ENCODE measurements around the gene ANAPC1.
"Not testable (repeated sequence)": the region's sequence is repeated elsewhere in the genome, so short reads cannot be mapped to it uniquely, and the experiment has no call there.

The ANAPC1 gene

DNA sequence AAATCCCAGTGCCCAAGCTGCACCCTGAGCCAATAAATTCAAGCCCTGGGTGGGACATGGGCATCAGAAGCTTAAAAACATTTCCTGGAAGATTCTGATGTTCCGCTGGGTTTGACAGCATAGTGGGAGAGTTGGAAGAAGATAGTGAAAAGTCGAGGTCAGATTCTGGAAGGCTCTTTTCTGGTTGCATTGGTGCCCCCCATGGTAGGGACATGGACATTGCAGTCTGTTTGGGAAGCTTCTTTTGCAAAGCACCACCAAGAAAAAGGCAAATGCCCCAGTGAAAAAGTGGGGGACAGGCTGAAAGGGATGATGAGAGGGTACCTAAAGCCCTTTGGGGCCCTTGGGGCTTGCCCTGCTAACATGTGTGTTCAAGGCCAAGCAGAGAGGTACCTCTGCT lies 35.4 kb upstream of the ANAPC1 start:
- Histone ChIP-seq H3K9me3 (ENCODE audit: control insufficient read depth in 1 of 2, low read length in 2 of 2) (no peaks in the 10 kb centered on the region), H3K27me3 (ENCODE audit: control insufficient read depth in 1 of 2, insufficient read depth in 2 of 2, low read length in 2 of 2) (no peaks in the 10 kb centered on the region), H3K36me3 (ENCODE audit: control insufficient read depth in 1 of 2, insufficient read depth in 2 of 2, low read length in 2 of 2) (no peaks in the 10 kb centered on the region), H3K4me3 (ENCODE audit: low read depth in 1 of 2, low read length in 2 of 2) (no peak overlapping the region), H3K27ac (ENCODE audit: low read depth, low read length) (no peak overlapping the region), H3K4me1 (ENCODE audit: control insufficient read depth in 1 of 2, insufficient read depth in 2 of 2, low read length in 2 of 2) (peaks cover 24% of the 10 kb centered on the region in 2 donors), H3K9ac (ENCODE audit: low read depth in 1 of 2, low read length in 2 of 2) (no peak overlapping the region)

DNA sequence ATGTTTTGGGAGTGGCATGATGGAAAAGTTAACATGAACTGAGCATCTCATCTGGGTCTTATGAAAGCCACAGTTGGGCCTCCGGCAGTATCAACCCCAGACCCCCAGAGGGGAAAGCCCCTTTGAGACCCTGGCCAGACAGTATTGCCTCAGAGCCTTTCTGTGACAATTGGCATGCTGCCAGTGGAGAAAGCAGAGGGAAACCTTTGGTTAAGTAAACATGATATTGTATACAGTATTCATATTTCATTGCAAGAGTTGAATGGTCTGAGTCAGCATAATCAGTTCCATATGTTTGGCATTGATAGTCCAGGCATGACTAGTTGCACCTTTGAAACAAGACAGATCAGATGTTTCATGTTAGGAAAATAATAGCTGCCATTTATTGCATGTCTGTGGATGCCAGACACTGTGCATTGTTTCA lies 34.4 kb upstream of the ANAPC1 start:
- Histone ChIP-seq H3K9me3 (ENCODE audit: control insufficient read depth in 1 of 2, low read length in 2 of 2) (no peaks in the 10 kb centered on the region), H3K4me1 (ENCODE audit: control insufficient read depth in 1 of 2, insufficient read depth in 2 of 2, low read length in 2 of 2) (peaks cover 22 to 24% of the 10 kb centered on the region in 2 donors), H3K27ac (ENCODE audit: low read depth, low read length) (no peak overlapping the region), H3K36me3 (ENCODE audit: control insufficient read depth in 1 of 2, insufficient read depth in 2 of 2, low read length in 2 of 2) (no peaks in the 10 kb centered on the region), H3K9ac (ENCODE audit: low read depth in 1 of 2, low read length in 2 of 2) (no peak overlapping the region), H3K27me3 (ENCODE audit: control insufficient read depth in 1 of 2, insufficient read depth in 2 of 2, low read length in 2 of 2) (no peaks in the 10 kb centered on the region), H3K4me3 (ENCODE audit: low read depth in 1 of 2, low read length in 2 of 2) (no peak overlapping the region)

DNA sequence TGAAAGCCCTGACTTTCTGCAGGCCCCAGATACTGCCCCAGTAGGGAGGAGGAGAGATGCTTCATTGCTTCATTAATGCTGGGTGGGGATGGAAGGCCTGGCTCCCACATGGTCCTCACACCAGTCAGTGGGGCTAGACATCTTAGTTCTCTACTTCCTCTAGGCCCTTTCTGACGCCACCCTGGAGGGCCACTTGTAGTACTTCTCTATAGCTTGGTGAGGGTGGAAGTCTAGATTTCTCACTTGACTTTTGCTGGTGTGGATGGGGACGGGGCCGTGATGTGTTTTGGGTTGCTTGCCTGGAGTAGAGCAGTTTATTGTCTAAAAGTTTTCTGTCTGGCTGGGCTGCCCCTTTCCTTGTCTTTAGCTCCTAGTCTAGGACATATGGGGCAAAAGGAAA lies 33.1 kb upstream of the ANAPC1 start:
- H3K27ac ChIP-seq (ENCODE audit: low read depth, low read length): no peak overlapping the region
- H3K4me1 ChIP-seq (ENCODE audit: control insufficient read depth in 1 of 2, insufficient read depth in 2 of 2, low read length in 2 of 2): peaks cover 21 to 24% of the 10 kb centered on the region in 2 donors
- H3K27me3 ChIP-seq (ENCODE audit: control insufficient read depth in 1 of 2, insufficient read depth in 2 of 2, low read length in 2 of 2): no peaks in the 10 kb centered on the region
- H3K9me3 ChIP-seq (ENCODE audit: control insufficient read depth in 1 of 2, low read length in 2 of 2): no peaks in the 10 kb centered on the region
- no peak overlapping the region for H3K4me3 ChIP-seq (ENCODE audit: low read depth in 1 of 2, low read length in 2 of 2)
- no peaks in the 10 kb centered on the region for H3K36me3 ChIP-seq (ENCODE audit: control insufficient read depth in 1 of 2, insufficient read depth in 2 of 2, low read length in 2 of 2)
- no peak overlapping the region for H3K9ac ChIP-seq (ENCODE audit: low read depth in 1 of 2, low read length in 2 of 2)

DNA sequence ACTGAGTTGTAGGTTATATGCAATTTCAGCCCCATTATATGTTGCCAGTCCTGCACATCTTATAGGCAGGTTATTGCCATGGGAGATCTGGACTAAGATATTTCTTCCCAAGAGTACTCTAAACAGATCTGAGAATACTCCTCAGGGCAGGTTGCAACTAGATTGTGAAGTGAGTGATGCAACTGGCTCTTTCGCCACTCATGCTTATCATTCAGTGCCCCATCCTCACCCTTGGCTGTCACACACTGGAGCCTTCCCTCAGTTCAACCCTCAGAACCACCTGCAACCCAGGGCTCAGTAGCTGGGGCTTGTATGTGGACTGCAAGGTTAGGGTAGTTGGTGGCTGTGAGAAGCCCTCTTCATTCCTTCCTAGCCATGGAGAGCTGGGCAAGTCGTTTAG lies 28.6 kb upstream of the ANAPC1 start:
- H3K4me1 ChIP-seq (ENCODE audit: control insufficient read depth in 1 of 2, insufficient read depth in 2 of 2, low read length in 2 of 2): peaks cover 5 to 12% of the 10 kb centered on the region in 2 donors

DNA sequence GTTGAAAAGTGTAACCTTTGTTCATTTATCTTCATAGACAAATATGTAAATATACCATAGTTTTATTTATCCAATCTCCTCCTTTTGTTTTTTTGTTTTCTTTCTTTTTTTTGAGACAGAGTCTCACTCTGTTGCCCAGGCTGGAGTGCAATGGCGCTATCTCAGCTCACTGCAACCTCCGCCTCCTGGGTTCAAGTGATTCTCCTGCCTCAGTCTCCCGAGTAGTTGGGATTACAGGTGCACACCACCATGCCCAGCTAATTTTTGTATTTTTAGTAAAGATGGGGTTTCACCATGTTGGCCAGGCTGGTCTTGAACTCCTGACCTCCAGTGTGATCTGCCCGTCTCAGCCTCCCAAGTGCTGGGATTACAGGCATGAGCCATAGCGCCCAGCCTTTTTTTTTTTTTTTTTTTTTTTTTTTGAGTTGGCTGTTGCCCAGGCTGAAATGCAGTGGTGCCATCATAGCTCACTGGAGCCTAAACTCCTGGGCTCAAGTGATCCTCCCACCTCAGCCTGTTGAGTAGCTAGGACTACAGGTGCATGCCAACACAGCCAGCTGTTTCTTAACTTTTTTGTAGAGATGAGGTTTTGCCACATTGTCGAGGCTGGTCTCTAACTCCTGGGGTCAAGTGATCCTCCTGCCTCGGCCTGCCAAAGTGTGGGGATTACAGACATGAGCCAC lies 27.4 kb upstream of the ANAPC1 start:
- not testable (repeated sequence) for H3K4me3 ChIP-seq (ENCODE audit: low read depth in 1 of 2, low read length in 2 of 2); H3K9ac ChIP-seq (ENCODE audit: low read depth in 1 of 2, low read length in 2 of 2); H3K27ac ChIP-seq (ENCODE audit: low read depth, low read length); H3K9me3 ChIP-seq (ENCODE audit: control insufficient read depth in 1 of 2, low read length in 2 of 2); H3K36me3 ChIP-seq (ENCODE audit: control insufficient read depth in 1 of 2, insufficient read depth in 2 of 2, low read length in 2 of 2); H3K27me3 ChIP-seq (ENCODE audit: control insufficient read depth in 1 of 2, insufficient read depth in 2 of 2, low read length in 2 of 2)
- peaks cover 5 to 18% of the 10 kb centered on the region in 2 donors for H3K4me1 ChIP-seq (ENCODE audit: control insufficient read depth in 1 of 2, insufficient read depth in 2 of 2, low read length in 2 of 2)

More for the DNA sequence above, 28.6 kb upstream of the ANAPC1 start:
- Histone ChIP-seq H3K27me3 (ENCODE audit: control insufficient read depth in 1 of 2, insufficient read depth in 2 of 2, low read length in 2 of 2) (no peaks in the 10 kb centered on the region), H3K4me3 (ENCODE audit: low read depth in 1 of 2, low read length in 2 of 2) (no peak overlapping the region), H3K9me3 (ENCODE audit: control insufficient read depth in 1 of 2, low read length in 2 of 2) (no peaks in the 10 kb centered on the region), H3K36me3 (ENCODE audit: control insufficient read depth in 1 of 2, insufficient read depth in 2 of 2, low read length in 2 of 2) (no peaks in the 10 kb centered on the region), H3K27ac (ENCODE audit: low read depth, low read length) (no peak overlapping the region), H3K9ac (ENCODE audit: low read depth in 1 of 2, low read length in 2 of 2) (no peak overlapping the region)

DNA sequence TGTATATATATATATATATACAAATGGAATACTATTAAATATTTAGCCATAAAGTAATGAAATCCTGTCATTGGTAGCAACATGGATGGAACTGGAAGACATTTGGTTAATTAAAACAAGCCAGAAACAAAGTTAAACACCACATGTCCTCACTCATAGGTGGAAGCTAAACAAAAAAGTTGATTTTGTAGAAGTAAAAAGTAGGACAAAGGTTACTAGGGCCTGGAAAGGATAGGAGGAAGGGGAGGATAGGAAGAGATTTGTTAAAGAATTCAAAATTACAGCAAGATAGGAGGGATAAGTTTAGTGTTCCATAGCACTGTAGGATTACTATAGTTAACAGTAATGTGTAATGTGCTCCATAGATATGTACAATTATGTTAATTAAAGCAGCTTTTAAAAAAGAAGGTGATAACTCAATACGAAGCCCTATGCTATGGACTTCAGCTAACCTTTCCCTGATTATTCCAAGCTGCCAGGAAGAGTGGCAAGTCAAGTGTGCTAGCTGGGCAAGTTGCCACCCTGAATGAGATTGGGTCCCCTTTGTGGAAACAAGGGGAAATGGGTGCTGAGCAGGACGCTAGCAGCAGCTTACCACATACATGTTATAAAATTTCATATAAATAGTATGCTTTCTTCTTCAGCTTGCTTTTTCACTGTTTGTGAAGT lies 26.8 kb upstream of the ANAPC1 start:
- Histone ChIP-seq H3K27ac (ENCODE audit: low read depth, low read length) (no peak overlapping the region), H3K4me1 (ENCODE audit: control insufficient read depth in 1 of 2, insufficient read depth in 2 of 2, low read length in 2 of 2) (peaks cover 5 to 19% of the 10 kb centered on the region in 2 donors), H3K9ac (ENCODE audit: low read depth in 1 of 2, low read length in 2 of 2) (peak overlapping the region in 1 of 2 donors; percentile 6), H3K27me3 (ENCODE audit: control insufficient read depth in 1 of 2, insufficient read depth in 2 of 2, low read length in 2 of 2) (no peaks in the 10 kb centered on the region), H3K4me3 (ENCODE audit: low read depth in 1 of 2, low read length in 2 of 2) (no peak overlapping the region), H3K36me3 (ENCODE audit: control insufficient read depth in 1 of 2, insufficient read depth in 2 of 2, low read length in 2 of 2) (no peaks in the 10 kb centered on the region), H3K9me3 (ENCODE audit: control insufficient read depth in 1 of 2, low read length in 2 of 2) (no peaks in the 10 kb centered on the region)

DNA sequence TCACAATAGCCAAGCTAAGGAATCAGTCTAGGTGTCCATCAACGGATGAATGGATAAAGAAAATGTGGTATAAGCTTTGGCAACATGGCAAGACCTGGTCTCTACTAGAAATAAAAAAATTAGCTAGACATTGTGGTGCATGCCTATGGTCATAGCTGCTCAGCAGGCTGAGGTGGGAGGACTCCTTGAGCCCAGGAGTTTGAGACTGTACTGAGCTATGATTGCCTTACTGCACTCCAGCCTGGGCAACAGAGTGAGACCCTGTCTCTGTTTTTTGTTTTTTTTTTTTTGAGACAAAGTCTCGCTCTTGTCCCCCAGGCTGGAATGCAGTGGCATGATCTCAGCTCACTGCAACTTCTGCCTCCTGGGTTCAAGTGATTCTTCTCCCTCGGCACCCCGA lies 26.0 kb upstream of the ANAPC1 start:
- not testable (repeated sequence) for H3K4me3 ChIP-seq (ENCODE audit: low read depth in 1 of 2, low read length in 2 of 2); H3K36me3 ChIP-seq (ENCODE audit: control insufficient read depth in 1 of 2, insufficient read depth in 2 of 2, low read length in 2 of 2); H3K27ac ChIP-seq (ENCODE audit: low read depth, low read length); H3K9ac ChIP-seq (ENCODE audit: low read depth in 1 of 2, low read length in 2 of 2); H3K27me3 ChIP-seq (ENCODE audit: control insufficient read depth in 1 of 2, insufficient read depth in 2 of 2, low read length in 2 of 2); H3K9me3 ChIP-seq (ENCODE audit: control insufficient read depth in 1 of 2, low read length in 2 of 2)
- peaks cover 5 to 20% of the 10 kb centered on the region in 2 donors for H3K4me1 ChIP-seq (ENCODE audit: control insufficient read depth in 1 of 2, insufficient read depth in 2 of 2, low read length in 2 of 2)

DNA sequence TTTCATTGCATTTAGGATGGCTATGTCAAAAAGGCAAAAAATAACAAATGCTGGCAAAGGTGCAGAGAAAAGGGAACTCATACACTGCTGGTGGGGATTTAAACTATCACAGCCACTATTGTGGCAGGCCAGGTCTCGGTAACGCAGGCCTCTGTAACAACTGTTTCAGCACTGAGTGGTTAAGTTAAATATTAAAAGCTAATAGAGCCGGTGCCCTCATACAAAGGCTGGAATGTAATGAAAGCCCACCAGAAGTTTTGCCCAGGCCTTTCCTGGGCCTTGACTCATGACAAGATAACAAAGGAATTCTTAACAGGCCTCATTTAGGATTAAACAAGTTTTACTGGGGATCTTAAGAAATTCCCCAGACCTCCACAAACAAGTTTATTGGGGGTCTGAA lies 25.1 kb upstream of the ANAPC1 start:
- Histone ChIP-seq H3K27ac (ENCODE audit: low read depth, low read length) (no peak overlapping the region), H3K4me1 (ENCODE audit: control insufficient read depth in 1 of 2, insufficient read depth in 2 of 2, low read length in 2 of 2) (peaks cover 8 to 26% of the 10 kb centered on the region in 2 donors), H3K9me3 (ENCODE audit: control insufficient read depth in 1 of 2, low read length in 2 of 2) (no peaks in the 10 kb centered on the region), H3K9ac (ENCODE audit: low read depth in 1 of 2, low read length in 2 of 2) (no peak overlapping the region), H3K27me3 (ENCODE audit: control insufficient read depth in 1 of 2, insufficient read depth in 2 of 2, low read length in 2 of 2) (no peaks in the 10 kb centered on the region), H3K36me3 (ENCODE audit: control insufficient read depth in 1 of 2, insufficient read depth in 2 of 2, low read length in 2 of 2) (no peaks in the 10 kb centered on the region), H3K4me3 (ENCODE audit: low read depth in 1 of 2, low read length in 2 of 2) (no peak overlapping the region)

DNA sequence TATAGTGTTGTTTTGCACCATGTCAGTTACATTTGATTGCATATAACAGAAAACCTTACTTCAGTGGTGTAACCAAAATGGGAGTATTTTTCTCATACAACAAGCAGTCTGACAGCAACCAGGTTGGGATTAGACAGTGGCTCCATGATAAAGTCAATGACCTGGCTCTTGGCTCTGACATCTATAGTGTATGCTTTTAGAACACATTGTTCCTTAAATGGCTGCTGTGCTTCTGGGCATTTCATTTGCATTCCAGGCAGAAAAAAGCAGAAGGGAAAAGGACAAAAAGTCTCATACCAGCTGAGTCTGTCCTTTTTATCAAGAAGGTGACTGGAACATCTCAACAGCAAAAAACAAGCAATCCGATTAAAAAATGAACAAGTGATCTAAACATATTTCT lies 24.6 kb upstream of the ANAPC1 start:
- Histone ChIP-seq H3K27me3 (ENCODE audit: control insufficient read depth in 1 of 2, insufficient read depth in 2 of 2, low read length in 2 of 2) (no peaks in the 10 kb centered on the region), H3K4me1 (ENCODE audit: control insufficient read depth in 1 of 2, insufficient read depth in 2 of 2, low read length in 2 of 2) (peaks cover 8 to 26% of the 10 kb centered on the region in 2 donors), H3K4me3 (ENCODE audit: low read depth in 1 of 2, low read length in 2 of 2) (no peak overlapping the region), H3K9ac (ENCODE audit: low read depth in 1 of 2, low read length in 2 of 2) (no peak overlapping the region), H3K36me3 (ENCODE audit: control insufficient read depth in 1 of 2, insufficient read depth in 2 of 2, low read length in 2 of 2) (no peaks in the 10 kb centered on the region), H3K9me3 (ENCODE audit: control insufficient read depth in 1 of 2, low read length in 2 of 2) (no peaks in the 10 kb centered on the region), H3K27ac (ENCODE audit: low read depth, low read length) (no peak overlapping the region)

DNA sequence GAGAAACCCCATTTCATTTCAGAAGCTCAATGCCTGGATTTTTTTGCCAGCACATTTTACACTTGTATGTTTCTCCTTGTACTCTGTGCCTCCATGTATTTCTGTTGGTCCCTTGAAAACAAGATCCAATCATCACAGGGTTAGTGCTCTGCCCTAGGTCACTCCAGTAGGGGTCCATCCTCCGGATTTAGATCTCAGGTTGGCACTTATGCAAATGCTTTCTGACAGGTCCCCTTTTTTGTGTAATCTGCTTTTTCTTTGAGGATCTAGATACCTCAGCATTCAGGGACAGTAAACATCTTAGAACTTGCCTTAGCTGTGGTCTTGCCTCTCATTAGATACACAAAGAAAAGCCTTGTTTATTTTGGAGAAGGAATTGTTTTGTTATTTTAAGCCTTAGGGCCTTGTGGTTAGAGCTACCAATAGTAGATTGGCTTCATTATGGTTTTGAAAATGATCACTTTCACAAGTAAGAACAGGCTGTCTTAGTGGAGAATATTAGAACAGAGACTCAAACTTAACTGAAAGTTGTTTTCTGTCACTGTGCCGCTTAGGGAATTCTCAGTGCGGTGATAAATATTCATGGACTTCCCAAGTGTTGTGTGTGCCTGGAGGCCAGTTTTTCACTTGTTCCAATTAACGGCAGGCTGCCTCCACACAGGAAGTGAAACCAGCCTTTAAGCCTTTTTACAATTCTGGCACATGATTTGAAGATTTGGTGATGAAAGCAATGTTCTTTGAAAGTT lies 22.2 kb upstream of the ANAPC1 start:
- Histone ChIP-seq H3K4me1 (ENCODE audit: control insufficient read depth in 1 of 2, insufficient read depth in 2 of 2, low read length in 2 of 2) (peaks cover 8 to 29% of the 10 kb centered on the region in 2 donors), H3K4me3 (ENCODE audit: low read depth in 1 of 2, low read length in 2 of 2) (no peak overlapping the region), H3K36me3 (ENCODE audit: control insufficient read depth in 1 of 2, insufficient read depth in 2 of 2, low read length in 2 of 2) (no peaks in the 10 kb centered on the region), H3K9me3 (ENCODE audit: control insufficient read depth in 1 of 2, low read length in 2 of 2) (no peaks in the 10 kb centered on the region), H3K27me3 (ENCODE audit: control insufficient read depth in 1 of 2, insufficient read depth in 2 of 2, low read length in 2 of 2) (no peaks in the 10 kb centered on the region), H3K9ac (ENCODE audit: low read depth in 1 of 2, low read length in 2 of 2) (peak overlapping the region in 1 of 2 donors; percentile 22), H3K27ac (ENCODE audit: low read depth, low read length) (no peak overlapping the region)

Data from duodenal mucosa (tissue), 2 donors.